ENCODE data around the gene TCEAL5.
A peak's percentile ranks its signal among the peaks of the same experiment; 100 is the strongest.

The TCEAL5 gene

DNA sequence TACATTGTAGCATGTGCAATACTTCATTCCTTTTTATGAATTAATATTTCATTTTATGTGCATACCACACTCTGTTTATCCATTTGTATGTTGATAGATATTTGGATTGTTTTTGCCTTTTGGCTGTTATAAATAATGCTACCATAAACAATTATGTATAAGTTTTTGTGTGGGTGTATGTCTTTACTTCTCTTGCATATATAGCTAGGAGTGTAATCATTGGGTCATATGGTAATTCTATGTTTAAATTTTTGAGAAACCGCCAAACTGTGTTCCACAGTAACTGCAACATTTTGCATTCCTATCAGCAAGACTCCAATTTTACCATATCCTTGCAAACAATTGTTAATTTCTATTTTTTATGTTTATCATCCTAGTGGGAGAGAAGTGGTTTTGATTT is 3.1 kb upstream of the TCEAL5 start:
- no peak overlapping the region for H3K27ac ChIP-seq
- DNase-seq (ENCODE audit: low spot score), result no peak
- no peak overlapping the region for H3K4me3 ChIP-seq
- TF ChIP-seq, protein P1, sequence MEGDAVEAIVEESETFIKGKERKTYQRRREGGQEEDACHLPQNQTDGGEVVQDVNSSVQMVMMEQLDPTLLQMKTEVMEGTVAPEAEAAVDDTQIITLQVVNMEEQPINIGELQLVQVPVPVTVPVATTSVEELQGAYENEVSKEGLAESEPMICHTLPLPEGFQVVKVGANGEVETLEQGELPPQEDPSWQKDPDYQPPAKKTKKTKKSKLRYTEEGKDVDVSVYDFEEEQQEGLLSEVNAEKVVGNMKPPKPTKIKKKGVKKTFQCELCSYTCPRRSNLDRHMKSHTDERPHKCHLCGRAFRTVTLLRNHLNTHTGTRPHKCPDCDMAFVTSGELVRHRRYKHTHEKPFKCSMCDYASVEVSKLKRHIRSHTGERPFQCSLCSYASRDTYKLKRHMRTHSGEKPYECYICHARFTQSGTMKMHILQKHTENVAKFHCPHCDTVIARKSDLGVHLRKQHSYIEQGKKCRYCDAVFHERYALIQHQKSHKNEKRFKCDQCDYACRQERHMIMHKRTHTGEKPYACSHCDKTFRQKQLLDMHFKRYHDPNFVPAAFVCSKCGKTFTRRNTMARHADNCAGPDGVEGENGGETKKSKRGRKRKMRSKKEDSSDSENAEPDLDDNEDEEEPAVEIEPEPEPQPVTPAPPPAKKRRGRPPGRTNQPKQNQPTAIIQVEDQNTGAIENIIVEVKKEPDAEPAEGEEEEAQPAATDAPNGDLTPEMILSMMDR (IDR thresholded peaks at IDR 0.05), result no peak

DNA sequence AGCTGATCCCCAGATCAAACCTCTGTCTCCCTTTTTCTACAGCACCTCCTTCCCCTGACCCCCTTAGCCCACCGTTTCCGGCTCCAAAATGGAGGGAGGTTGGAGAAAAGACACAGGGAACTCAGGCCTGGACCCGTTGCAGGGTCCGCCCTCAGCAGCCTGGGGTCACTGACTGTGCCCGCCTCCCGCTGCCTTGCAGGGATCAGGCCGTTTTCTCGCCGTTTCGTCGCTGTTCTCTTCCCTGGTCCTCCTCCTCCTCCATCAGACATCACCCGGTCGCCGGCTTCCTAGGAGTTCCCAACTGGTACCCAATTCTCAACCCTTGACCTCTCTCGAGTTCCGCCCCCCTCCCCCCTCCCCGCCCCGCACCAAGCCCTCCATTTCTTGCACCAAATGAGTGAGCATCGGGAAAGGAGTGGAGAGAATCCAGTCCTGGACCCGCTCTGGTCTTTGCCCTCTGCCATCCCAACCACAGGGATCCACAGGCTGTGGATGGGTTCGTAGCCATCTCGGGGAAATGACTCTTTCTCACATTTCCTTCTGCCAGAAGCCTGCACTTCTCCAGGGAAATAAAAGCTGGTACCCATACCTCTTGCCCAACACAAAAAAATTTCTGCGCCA is 493 bp downstream of the TCEAL5 start:
- TF ChIP-seq, protein P1 (IDR thresholded peaks at IDR 0.05), result no peak
- no peak for DNase-seq (ENCODE audit: low spot score)
- Histone ChIP-seq H3K4me3 (peak overlapping the region; percentile 53), H3K27ac (no peak overlapping the region)

DNA sequence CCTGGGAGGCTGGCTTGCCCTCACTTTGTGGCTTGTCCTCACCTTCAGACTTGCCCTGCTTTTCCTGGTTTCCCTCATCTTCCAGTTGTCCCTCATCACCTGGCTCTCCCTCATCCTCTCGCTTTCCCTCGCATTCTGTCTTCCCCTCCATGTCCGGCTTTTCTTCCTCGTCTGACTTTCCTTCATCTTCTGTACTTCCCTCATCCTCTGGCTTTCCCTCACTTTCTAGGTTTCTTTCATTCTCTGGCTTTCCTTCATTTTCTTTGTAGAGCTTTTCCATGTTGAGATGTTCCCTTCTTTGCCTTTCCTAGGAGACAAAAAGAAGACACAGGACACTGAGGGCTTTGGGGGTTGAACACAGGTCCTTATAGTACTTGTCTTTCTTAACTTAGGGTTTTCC is 2.3 kb downstream of the TCEAL5 start:
- TF ChIP-seq, protein P1 (IDR thresholded peaks at IDR 0.05), result no peak
- Histone ChIP-seq H3K27ac (no peak overlapping the region), H3K4me3 (no peak overlapping the region)

DNA sequence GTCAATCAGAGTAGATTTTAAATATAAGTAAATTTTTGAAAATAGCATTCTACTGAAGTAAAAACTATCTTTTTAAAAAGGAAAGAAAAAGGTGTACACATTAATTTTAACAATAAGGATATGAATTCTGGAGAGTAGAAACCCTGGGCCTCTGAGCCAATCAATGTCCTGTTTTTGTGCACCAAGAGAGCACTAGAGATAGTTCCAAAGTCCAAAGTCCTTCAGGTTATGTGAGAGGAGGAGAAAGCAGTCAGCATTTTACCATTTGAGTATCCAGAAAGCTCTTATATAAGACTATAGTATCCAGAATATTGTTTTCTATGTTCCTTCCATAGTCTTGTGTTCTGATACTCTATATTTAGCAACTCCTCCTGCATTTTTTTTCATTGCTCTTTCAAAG is 18.3 kb downstream of the TCEAL5 start:
- TF ChIP-seq, protein P1 (IDR thresholded peaks at IDR 0.05), result no peak
- no peak overlapping the region for H3K4me3 ChIP-seq
- DNase-seq (ENCODE audit: low spot score), result no peak
- H3K27ac ChIP-seq, result no peak overlapping the region

More for the DNA sequence above, 2.3 kb downstream of the TCEAL5 start:
- no peak for DNase-seq (ENCODE audit: low spot score)

DNA sequence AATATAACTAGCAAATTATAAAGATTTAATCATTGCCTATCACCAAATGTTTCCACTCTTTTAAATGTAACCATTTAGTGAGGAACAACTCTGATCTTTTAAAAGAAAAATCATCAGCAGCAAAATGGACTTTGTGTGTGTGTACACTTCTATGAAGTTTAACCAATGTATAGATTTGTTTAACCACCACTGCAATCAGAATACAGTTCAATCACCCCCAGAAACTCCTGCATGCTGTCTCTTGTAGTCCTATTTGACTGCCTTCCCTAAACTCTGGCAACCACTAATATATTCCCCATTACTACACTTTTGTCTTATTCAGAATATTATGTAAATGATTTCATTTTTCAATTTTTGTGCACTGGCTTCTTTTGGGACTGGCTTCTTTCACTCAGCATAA is 19.9 kb downstream of the TCEAL5 start:
- no peak overlapping the region for H3K27ac ChIP-seq
- TF ChIP-seq, protein P1 (IDR thresholded peaks at IDR 0.05), result no peak

DNA sequence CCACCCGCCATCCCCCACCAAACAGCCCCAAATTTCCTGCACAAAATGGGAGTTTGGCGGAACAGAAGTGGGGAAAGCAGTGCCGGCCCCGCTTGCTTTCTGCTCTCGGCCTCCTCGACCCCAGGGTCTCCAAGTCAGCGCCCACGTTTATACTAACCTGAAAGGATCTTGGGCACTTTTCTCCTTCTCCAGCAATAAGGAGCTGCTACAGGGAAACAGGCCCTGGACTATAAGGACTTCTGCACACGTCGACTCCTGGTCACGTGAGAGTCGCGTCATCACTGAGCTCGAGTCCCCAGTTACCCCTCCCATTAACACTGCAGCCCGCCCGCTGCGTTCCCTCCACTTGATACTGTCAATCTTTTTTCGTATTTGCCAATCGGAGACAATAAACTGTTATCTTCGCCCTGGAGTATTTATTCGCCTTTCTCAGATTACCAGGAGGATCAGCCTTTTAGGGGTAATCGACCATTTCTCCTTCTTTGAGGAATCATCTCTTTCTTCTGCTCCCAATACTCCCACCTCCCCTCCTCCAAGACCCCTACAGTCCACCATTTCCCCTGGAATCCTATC is 21.5 kb downstream of the TCEAL5 start, which contains the start of gene TCEAL8:
TSS of gene TCEAL8 (minus strand) at position 235 of the 573 bp plus-strand sequence. CDS start 1,176 bp downstream, outside the sequence.
- peak within 1 kb of the TSS; percentile 77 to 90 for H3K27ac ChIP-seq
- peak; percentile 86 for DNase-seq (ENCODE audit: low spot score)
- peak within 1 kb of the TSS; percentile 77 for H3K4me3 ChIP-seq
- TF ChIP-seq, protein P1 (IDR thresholded peaks at IDR 0.05), result no peak

More for the DNA sequence above, 19.9 kb downstream of the TCEAL5 start:
- DNase-seq (ENCODE audit: low spot score), result no peak
- H3K4me3 ChIP-seq, result no peak overlapping the region

Data from coronary artery (tissue), 2 donors.